ENCODE results near the gene JARID2. TPM values are rescaled to one million over a fixed set of nuclear protein-coding genes. Genes with fewer than 3 reads are reported as not detected.

JARID2 gene
- total and polyA plus RNA-seq, 12 donors, result 2.3 to 11.6 (median 8.7) TPM

- intact Hi-C loops (cut with DNase I), result loop anchor here in 2 of 10 donors (10.0 kb wide), 1 partner anchor 1180 kb away; no protein-coding TSS in a partner anchor
Measured at GRCh38 chr6:15395087-15395486, 149.2 kb downstream of the JARID2 start.

DNA sequence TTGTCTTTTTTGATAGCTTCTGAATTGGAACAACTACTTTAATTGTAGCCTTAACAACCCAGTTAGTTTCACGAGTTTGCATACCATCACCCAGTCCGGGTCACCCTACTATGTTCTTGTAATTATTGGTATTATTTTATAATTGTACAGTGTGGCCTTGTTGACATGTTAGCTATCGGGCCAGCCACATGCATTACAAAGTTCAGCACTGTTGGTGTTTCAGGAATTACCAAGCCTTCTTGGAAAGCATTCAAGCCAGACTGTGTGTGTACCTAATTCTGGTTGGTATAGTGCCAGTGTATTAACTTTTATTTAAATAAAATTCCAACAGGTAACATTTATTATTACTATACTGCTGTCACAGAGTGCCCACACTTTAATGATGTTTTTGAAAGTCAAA is 150.9 kb downstream of the JARID2 start:
- DNase-seq (no peak), ATAC-seq (no peak)
- TF ChIP-seq CTCF (IDR thresholded peaks at IDR 0.05), result no peak
- H3K27ac ChIP-seq, result no peak overlapping the region
- no peaks in the 10 kb centered on the region for H3K9me3 ChIP-seq
- H3K4me1 ChIP-seq, result peaks cover 3 to 55% (median 44%) of the 10 kb centered on the region in 9 donors
- H3K27me3 ChIP-seq, result no peaks in the 10 kb centered on the region
- WGBS, 2 donors, result 53 to 73% methylated on average over 3 of the region's 3 CpGs
- H3K4me3 ChIP-seq, result no peak overlapping the region
- no peaks in the 10 kb centered on the region for H3K36me3 ChIP-seq
- intact Hi-C loops (cut with DNase I), result loop anchor here in 2 of 10 donors (10.0 kb wide), 1 partner anchor 1182 kb away; no protein-coding TSS in a partner anchor

More at GRCh38 chr6:15395087-15395486, 149.2 kb downstream of the JARID2 start:
- H3K27ac ChIP-seq, result no peak overlapping the region
- H3K27me3 ChIP-seq, result no peaks in the 10 kb centered on the region
- DNase-seq, result no peak
- peaks cover 12 to 56% (median 42%) of the 10 kb centered on the region in 9 donors for H3K4me1 ChIP-seq
- no peaks in the 10 kb centered on the region for H3K9me3 ChIP-seq
- TF ChIP-seq CTCF (IDR thresholded peaks at IDR 0.05), result no peak
- ATAC-seq, result no peak
- no peak overlapping the region for H3K4me3 ChIP-seq
- no peaks in the 10 kb centered on the region for H3K36me3 ChIP-seq
- 90 to 91% methylated on average over 8 of the region's 8 CpGs for WGBS, 2 donors

- Histone ChIP-seq H3K36me3 (no peaks in the 10 kb centered on the region), H3K27ac (peak overlapping the region in 2 of 10 donors; percentile 11 to 64)
- intact Hi-C loops (cut with DNase I), result loop anchor here in 2 of 10 donors (10.0 kb wide), 1 partner anchor 1184 kb away; no protein-coding TSS in a partner anchor
Measured at GRCh38 chr6:15398633-15399275, 152.9 kb downstream of the JARID2 start.

More at GRCh38 chr6:15398633-15399275, 152.9 kb downstream of the JARID2 start:
- Histone ChIP-seq H3K4me3 (no peak overlapping the region), H3K4me1 (peaks cover 3 to 69% (median 60%) of the 10 kb centered on the region in 9 donors), H3K9me3 (no peaks in the 10 kb centered on the region), H3K27me3 (no peaks in the 10 kb centered on the region)
- no peak for TF ChIP-seq CTCF (IDR thresholded peaks at IDR 0.05)
- DNase-seq, result no peak
- 51 to 52% methylated on average over 8 of the region's 8 CpGs for WGBS, 2 donors
- ATAC-seq, result no peak

Measured in heart right ventricle (tissue), 16 donors.